HepG2 (cell line): ENCODE data around the gene CNRIP1. TPM values are rescaled to one million over a fixed set of nuclear protein-coding genes. Genes with fewer than 3 reads are reported as not detected.

Source experiments
- CREM ChIP-seq, 2 experiments: sonication (generic) in 1 of 2; formaldehyde crosslinking in 1 of 2; IDR thresholded peaks; 2 replicates each; pipeline versions ENCODE4 v1.4.0 to v1.6.1; 2016 to 2020; ENCODE audit warnings: antibody characterized with exemption in 1 of 2, mild to moderate bottlenecking in 1 of 2, missing genetic modification reagents in 1 of 2
- DRAP1 ChIP-seq: IDR thresholded peaks from 2 replicates; pipeline ENCODE4 v1.6.1; 2016; ENCODE audit warnings: missing genetic modification reagents, missing compliant biosample characterization
- DZIP1 ChIP-seq: sonication (generic); formaldehyde crosslinking; IDR thresholded peaks from 2 replicates; pipeline ENCODE4 v1.5.0; 2020; ENCODE audit warnings: mild to moderate bottlenecking, missing genetic modification reagents
- E2F5 ChIP-seq: sonication (generic); formaldehyde crosslinking; conservative IDR thresholded peaks from 2 replicates; pipeline ENCODE4 v1.4.0; 2020; ENCODE audit warnings: missing genetic modification reagents
- HNRNPUL1 ChIP-seq: fragments of 200-400 bp; formaldehyde crosslinking; IDR thresholded peaks from 2 replicates; pipeline ENCODE4 v1.6.1; 2017; ENCODE audit warnings: low read depth, mild to moderate bottlenecking, low read length, moderate library complexity
- JARID2 ChIP-seq: sonication (generic); formaldehyde crosslinking; IDR thresholded peaks from 2 replicates; pipeline ENCODE4 v1.8.1; 2023; ENCODE audit warnings: missing genetic modification reagents, inconsistent platforms; ENCODE audit not compliant: insufficient replicate concordance
- KLF9 ChIP-seq: IDR thresholded peaks from 2 replicates; pipeline ENCODE4 v1.6.1; 2016; ENCODE audit warnings: low read depth
- MED1 ChIP-seq: sonication (generic); formaldehyde crosslinking; IDR thresholded peaks from 2 replicates; pipeline ENCODE4 v1.4.0; 2020; ENCODE audit warnings: missing genetic modification reagents
- MED8 ChIP-seq: sonication (generic); formaldehyde crosslinking; IDR thresholded peaks from 2 replicates; pipeline ENCODE4 v1.8.1; 2023; ENCODE audit warnings: mild to moderate bottlenecking, missing genetic modification reagents; ENCODE audit not compliant: insufficient replicate concordance
- PAX8 ChIP-seq: sonication (generic); formaldehyde crosslinking; IDR thresholded peaks from 2 replicates; pipeline ENCODE4 v1.8.0; 2022; ENCODE audit warnings: mild to moderate bottlenecking, missing genetic modification reagents, borderline replicate concordance
- PRPF4 ChIP-seq: fragments of 200-400 bp; formaldehyde crosslinking; IDR thresholded peaks from 2 replicates; pipeline ENCODE4 v1.6.1; 2016; ENCODE audit warnings: low read length, low read depth; ENCODE audit not compliant: poor library complexity, severe bottlenecking
- ZBTB21 ChIP-seq: sonication (generic); formaldehyde crosslinking; IDR thresholded peaks from 2 replicates; pipeline ENCODE4 v1.4.0; 2020; ENCODE audit warnings: missing genetic modification reagents
- ZBTB38 ChIP-seq: sonication (generic); formaldehyde crosslinking; IDR thresholded peaks from 2 replicates; pipeline ENCODE4 v1.5.1; 2020; ENCODE audit warnings: mild to moderate bottlenecking, missing genetic modification reagents
- ZNF280D ChIP-seq: sonication (generic); formaldehyde crosslinking; IDR thresholded peaks from 2 replicates; pipeline ENCODE4 v1.5.1; 2020; ENCODE audit warnings: mild to moderate bottlenecking, missing genetic modification reagents
- ZNF652 ChIP-seq: IDR thresholded peaks from 2 replicates; pipeline ENCODE4 v1.6.1; 2016; ENCODE audit warnings: low read depth, borderline replicate concordance
- ZNF740 ChIP-seq: sonication (generic); formaldehyde crosslinking; IDR thresholded peaks from 2 replicates; pipeline ENCODE4 v1.4.0; 2020; ENCODE audit warnings: missing genetic modification reagents
- ZNF761 ChIP-seq: sonication (generic); formaldehyde crosslinking; conservative IDR thresholded peaks from 2 replicates; pipeline ENCODE4 v1.4.0; 2020; ENCODE audit warnings: mild to moderate bottlenecking, missing genetic modification reagents
- ZNF766 ChIP-seq: sonication (generic); formaldehyde crosslinking; IDR thresholded peaks from 2 replicates; pipeline ENCODE4 v1.5.0; 2020; ENCODE audit warnings: missing genetic modification reagents, borderline replicate concordance
- ZNF777 ChIP-seq: sonication (generic); formaldehyde crosslinking; IDR thresholded peaks from 2 replicates; pipeline ENCODE4 v1.4.0; 2020; ENCODE audit warnings: missing genetic modification reagents
- polyA plus RNA-seq, 8 experiments: library from polyadenylated mRNA; depleted of rRNA in 3 of 8; stranded (reverse) in 7 of 8; unstranded in 1 of 8; fragments of >200 nt; fragmentation: Illumina TruSeq in 4 of 8; extraction: Trizol in 4 of 8; gene quantifications; 2 replicates each; pipeline versions ENCODE4 v1.2.1 to v1.2.3, GENCODE V29; 2011 to 2016; ENCODE audit warnings: low read depth in 4 of 8, missing spikeins in 1 of 8, mixed read lengths in 1 of 8; ENCODE audit not compliant: insufficient read depth in 1 of 8
- total RNA-seq, 5 experiments: library from RNA; depleted of rRNA; stranded (reverse); fragments of >200 nt; fragmentation: Illumina TruSeq; extraction: Trizol; gene quantifications; 2 replicates each; pipeline ENCODE4 v1.2.3, GENCODE V29; 2016; ENCODE audit warnings: low read depth in 1 of 5
- TF ChIP-seq, protein P1 (sequence below): sonication (generic); formaldehyde crosslinking; IDR thresholded peaks from 2 replicates; pipeline ENCODE4 v1.8.0; 2022; ENCODE audit warnings: missing genetic modification reagents, mild to moderate bottlenecking, borderline replicate concordance

The CNRIP1 gene
- total and polyA plus RNA-seq, 2 of the 13 experiments (the other 11 are each of a cell fraction or from before 2014, with no cell fraction given) = not detected

GRCh38 chr2:68252400-68253218, 67.1 kb downstream of the CNRIP1 start, which contains the start of gene PPP3R1 (continued):
- TF ChIP-seq MED1 (peak; percentile 79), ZNF280D (CRISPR knock-in tag) (no peak), ZNF766 (no peak), E2F5 (CRISPR knock-in tag) (no peak; the same call in 1 of the 2 replicates), DRAP1 (CRISPR knock-in tag) (peak; percentile 79), MED8 (CRISPR knock-in tag) (no peak), PRPF4 (no peak), CREM (IDR thresholded peaks at IDR 0.05) (peak; percentile 77), CREM (CRISPR knock-in tag; IDR thresholded peaks at IDR 0.05) (no peak), PAX8 (CRISPR knock-in tag) (no peak; the same call in 1 of the 2 replicates), HNRNPUL1 (no peak), ZBTB21 (CRISPR knock-in tag) (no peak), ZNF777 (CRISPR knock-in tag) (0 out of 2 replicates have a peak, but pooled peaks have one; percentile 14), JARID2 (no peak), ZNF761 (CRISPR knock-in tag) (peak; percentile 79), KLF9 (CRISPR knock-in tag) (peak; percentile 56; the same call in 1 of the 2 replicates), ZNF652 (CRISPR knock-in tag) (no peak; the same call in 1 of the 2 replicates), ZBTB38 (peak; percentile 68; the same call in 1 of the 2 replicates), ZNF740 (CRISPR knock-in tag) (peak; percentile 87), DZIP1 (CRISPR knock-in tag) (no peak)
- TF ChIP-seq, protein P1, sequence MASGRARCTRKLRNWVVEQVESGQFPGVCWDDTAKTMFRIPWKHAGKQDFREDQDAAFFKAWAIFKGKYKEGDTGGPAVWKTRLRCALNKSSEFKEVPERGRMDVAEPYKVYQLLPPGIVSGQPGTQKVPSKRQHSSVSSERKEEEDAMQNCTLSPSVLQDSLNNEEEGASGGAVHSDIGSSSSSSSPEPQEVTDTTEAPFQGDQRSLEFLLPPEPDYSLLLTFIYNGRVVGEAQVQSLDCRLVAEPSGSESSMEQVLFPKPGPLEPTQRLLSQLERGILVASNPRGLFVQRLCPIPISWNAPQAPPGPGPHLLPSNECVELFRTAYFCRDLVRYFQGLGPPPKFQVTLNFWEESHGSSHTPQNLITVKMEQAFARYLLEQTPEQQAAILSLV (CRISPR knock-in tag) = peak; percentile 96
